NT2/D1 (cell line): ENCODE measurements around the gene THRA.
"Not testable (repeated sequence)": the region's sequence is repeated elsewhere in the genome, so short reads cannot be mapped to it uniquely, and the experiment has no call there.

Experiments
- YY1 ChIP-seq: IDR thresholded peaks from 2 replicates; pipeline ENCODE4 v1.6.1; 2011; ENCODE audit not compliant: insufficient read length, insufficient read depth
- ZNF274 ChIP-seq: IDR thresholded peaks from 2 replicates; pipeline ENCODE4 v1.6.1; 2011; ENCODE audit warnings: mild to moderate bottlenecking, low read depth, low read length

GRCh38 chr17:40143166-40143565 is 80.4 kb downstream of the THRA start:
- TF ChIP-seq YY1, ZNF274: not testable (repeated sequence)
